Thoracic aorta (tissue), 2 donors: ENCODE results near the gene SAE1. TPM values are rescaled to one million over a fixed set of nuclear protein-coding genes. Genes with fewer than 3 reads are reported as not detected.

Experiments
- ATAC-seq: fragments of 150-250 bp; one replicate; pipeline ENCODE4 v1.8.0; 2017; ENCODE audit warnings: low read depth; ENCODE audit not compliant: insufficient number of reproducible peaks, low FRiP score
- DNase-seq: peaks from one replicate; pipeline ENCODE4 v3.0.0-alpha.2; 2020; ENCODE audit warnings: low spot score
- H3K27ac ChIP-seq, 2 donors: fragments of 200-600 bp; sonication (generic); 1 replicate in 1 of 2; 2 replicates in 1 of 2; pipeline ENCODE4 v1.5.1; 2016; ENCODE audit warnings: mild to moderate bottlenecking in 2 of 2, moderate library complexity in 2 of 2
- H3K27me3 ChIP-seq: fragments of 200-600 bp; sonication (generic); replicated peaks from 2 replicates; pipeline ENCODE4 v1.6.0; 2016; ENCODE audit warnings: mild to moderate bottlenecking; ENCODE audit not compliant: insufficient read depth
- H3K36me3 ChIP-seq: fragments of 200-600 bp; sonication (generic); one replicate; pipeline ENCODE4 v1.5.1; 2016
- H3K4me1 ChIP-seq, 2 donors: fragments of 200-600 bp; sonication (generic); 1 replicate in 1 of 2; 2 replicates in 1 of 2; pipeline versions ENCODE4 v1.5.1 to v1.6.0; 2016; ENCODE audit warnings: low read depth in 2 of 2, mild to moderate bottlenecking in 1 of 2; ENCODE audit not compliant: control insufficient read depth in 1 of 2
- H3K4me3 ChIP-seq: fragments of 200-600 bp; sonication (generic); 2 replicates; pipeline ENCODE4 v1.5.1; 2016; ENCODE audit warnings: mild to moderate bottlenecking
- H3K9me3 ChIP-seq: fragments of 200-600 bp; sonication (generic); 2 replicates; pipeline ENCODE4 v1.5.1; 2016
- total RNA-seq, 2 donors: library from RNA; depleted of rRNA; stranded (reverse); fragments of >200 nt; gene quantifications; one replicate each; pipeline versions ENCODE4 v1.1.0 to v1.2.3, GENCODE V29; 2016
- TF ChIP-seq, protein P1 (sequence below): fragments of 200-600 bp; sonication (generic); IDR thresholded peaks from one replicate; pipeline ENCODE4 v1.5.1; 2019; ENCODE audit warnings: antibody characterized with exemption

SAE1 gene
- total RNA-seq, 2 donors from 2014 or later, result 39.3 to 50.8 TPM

DNA sequence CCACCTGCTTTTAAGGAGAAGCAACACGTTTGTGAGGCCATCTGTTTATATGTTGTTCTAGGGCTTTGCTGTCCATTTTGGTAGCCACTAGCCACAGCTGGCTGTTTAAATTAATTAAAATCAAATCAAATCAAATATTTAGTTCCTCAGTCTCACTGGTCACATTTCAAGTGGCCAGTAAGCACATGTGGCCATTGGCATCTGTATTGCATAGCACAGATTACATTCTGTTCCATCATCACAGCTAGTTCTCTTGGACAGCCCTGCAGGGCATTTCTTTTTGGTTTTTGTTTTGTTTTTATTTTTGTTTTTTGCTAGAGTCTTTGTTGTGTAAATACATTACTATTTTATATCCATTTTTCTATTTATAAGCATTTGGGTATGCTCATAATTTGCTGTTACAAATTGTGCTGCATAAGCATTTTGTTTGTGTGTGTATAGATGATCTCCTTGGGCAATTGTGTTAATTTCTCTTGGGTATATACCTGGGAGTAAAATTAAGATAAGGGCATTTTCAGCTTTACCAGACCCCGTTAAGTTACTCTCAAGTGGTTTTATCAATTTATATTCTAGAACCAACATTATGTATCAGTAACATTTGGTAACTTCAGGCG, 31.3 kb downstream of the SAE1 start:
- H3K4me1 ChIP-seq, result peaks cover 26 to 29% of the 10 kb centered on the region in 2 donors
- no peaks in the 10 kb centered on the region for H3K9me3 ChIP-seq
- ATAC-seq, result no peak
- DNase-seq, result no peak
- no peaks in the 10 kb centered on the region for H3K27me3 ChIP-seq
- TF ChIP-seq, protein P1, sequence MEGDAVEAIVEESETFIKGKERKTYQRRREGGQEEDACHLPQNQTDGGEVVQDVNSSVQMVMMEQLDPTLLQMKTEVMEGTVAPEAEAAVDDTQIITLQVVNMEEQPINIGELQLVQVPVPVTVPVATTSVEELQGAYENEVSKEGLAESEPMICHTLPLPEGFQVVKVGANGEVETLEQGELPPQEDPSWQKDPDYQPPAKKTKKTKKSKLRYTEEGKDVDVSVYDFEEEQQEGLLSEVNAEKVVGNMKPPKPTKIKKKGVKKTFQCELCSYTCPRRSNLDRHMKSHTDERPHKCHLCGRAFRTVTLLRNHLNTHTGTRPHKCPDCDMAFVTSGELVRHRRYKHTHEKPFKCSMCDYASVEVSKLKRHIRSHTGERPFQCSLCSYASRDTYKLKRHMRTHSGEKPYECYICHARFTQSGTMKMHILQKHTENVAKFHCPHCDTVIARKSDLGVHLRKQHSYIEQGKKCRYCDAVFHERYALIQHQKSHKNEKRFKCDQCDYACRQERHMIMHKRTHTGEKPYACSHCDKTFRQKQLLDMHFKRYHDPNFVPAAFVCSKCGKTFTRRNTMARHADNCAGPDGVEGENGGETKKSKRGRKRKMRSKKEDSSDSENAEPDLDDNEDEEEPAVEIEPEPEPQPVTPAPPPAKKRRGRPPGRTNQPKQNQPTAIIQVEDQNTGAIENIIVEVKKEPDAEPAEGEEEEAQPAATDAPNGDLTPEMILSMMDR, result no peak
- no peak overlapping the region for H3K4me3 ChIP-seq
- H3K36me3 ChIP-seq, result no peaks in the 10 kb centered on the region
- no peak overlapping the region for H3K27ac ChIP-seq

DNA sequence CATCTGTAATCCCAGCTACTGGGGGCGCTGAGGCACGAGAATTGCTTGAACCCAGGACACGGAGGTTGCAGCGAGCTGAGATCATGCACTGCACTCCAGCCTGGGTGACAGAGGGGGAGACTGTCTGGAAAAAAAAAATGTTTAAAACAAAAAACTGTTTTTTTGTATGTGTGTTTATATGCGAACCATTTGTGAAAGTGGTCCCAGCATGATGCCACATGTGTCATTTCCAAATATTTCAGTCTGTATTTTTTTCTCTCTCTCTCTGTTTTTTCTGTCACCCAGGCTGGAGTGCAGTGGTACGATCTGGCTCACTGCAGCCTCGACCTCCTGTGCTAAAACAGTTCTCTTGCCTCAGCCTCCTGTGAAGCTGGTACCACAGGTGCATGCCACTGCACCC, 37.4 kb downstream of the SAE1 start:
- no peak overlapping the region for H3K27ac ChIP-seq
- TF ChIP-seq, protein P1, result no peak
- H3K9me3 ChIP-seq, result no peaks in the 10 kb centered on the region
- DNase-seq (no peak), ATAC-seq (no peak)
- no peak overlapping the region for H3K4me3 ChIP-seq
- H3K4me1 ChIP-seq, result no peaks in the 10 kb centered on the region
- H3K36me3 ChIP-seq, result peaks cover 7% of the 10 kb centered on the region
- no peaks in the 10 kb centered on the region for H3K27me3 ChIP-seq

DNA sequence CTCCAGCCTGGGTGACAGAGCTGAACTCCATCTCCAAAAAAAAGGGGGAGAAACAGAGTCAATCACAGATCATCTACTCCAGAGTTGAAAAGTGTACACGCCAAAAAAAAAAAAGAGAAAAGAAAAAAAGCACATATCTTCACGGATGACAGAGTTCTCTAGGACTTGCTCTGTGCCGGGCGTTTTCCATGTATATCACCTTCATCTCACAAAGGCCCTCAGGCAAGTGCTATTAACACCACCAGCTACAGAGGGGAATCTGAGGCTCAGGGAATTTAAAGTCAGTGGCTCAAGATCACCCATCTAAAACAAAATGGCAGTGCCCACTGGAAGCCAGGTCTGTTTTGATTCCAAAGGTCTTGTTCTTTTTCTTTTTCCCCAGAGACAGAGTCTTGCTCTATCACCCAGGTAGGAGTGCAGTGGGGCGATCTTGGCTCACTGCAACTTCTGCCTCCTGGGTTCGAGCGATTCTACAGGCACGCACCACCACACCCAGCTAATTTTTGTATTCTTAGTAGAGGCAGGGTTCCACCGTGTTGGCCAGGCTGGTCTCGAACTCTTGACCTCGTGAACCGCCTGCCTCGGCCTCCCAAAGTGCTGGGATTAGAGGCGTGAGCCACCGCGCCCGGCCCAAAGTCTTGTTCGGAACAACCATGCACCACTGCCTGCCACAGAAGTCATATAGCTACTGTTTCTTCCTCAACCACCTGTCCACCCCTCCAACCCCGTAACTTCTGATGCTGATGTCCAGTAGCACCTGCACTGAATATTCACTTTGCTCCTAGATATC, 42.2 kb downstream of the SAE1 start:
- Histone ChIP-seq H3K27ac (no peak overlapping the region), H3K4me1 (peaks cover 18 to 26% of the 10 kb centered on the region in 2 donors), H3K9me3 (no peaks in the 10 kb centered on the region), H3K36me3 (peaks cover 7% of the 10 kb centered on the region), H3K4me3 (no peak overlapping the region), H3K27me3 (no peaks in the 10 kb centered on the region)
- TF ChIP-seq, protein P1, result no peak
- DNase-seq (no peak), ATAC-seq (no peak)

DNA sequence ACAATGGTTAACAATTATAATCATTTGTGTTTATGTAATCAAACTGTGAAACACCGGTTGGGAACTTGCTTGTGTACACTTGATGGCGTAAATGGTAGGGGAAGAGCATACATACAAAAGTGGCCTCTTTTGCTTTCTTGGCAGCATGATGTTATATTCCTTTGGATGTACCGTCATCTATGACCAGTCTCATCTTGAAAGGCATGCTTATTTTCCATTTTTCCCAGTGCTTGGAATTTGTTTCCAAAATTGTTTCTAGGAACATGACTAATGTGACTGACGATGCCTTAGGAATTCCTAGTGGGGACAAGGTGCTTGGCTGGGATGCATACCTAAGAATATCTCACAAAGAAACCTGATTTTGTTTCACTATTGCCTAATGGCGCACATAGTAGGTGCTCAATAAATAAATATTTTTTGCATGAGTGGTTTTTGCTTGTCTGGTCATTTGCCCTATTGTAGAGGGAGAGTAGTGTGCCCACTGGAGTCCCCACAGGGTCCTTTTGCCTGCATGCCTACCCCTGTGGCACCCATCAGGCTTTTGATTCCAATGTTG, 45.5 kb downstream of the SAE1 start:
- TF ChIP-seq, protein P1, result no peak
- H3K9me3 ChIP-seq, result no peaks in the 10 kb centered on the region
- no peaks in the 10 kb centered on the region for H3K27me3 ChIP-seq
- H3K36me3 ChIP-seq, result no peaks in the 10 kb centered on the region
- H3K4me1 ChIP-seq, result peaks cover 19 to 32% of the 10 kb centered on the region in 2 donors
- peak overlapping the region; percentile 78 to 79 for H3K27ac ChIP-seq
- ATAC-seq, result no peak
- H3K4me3 ChIP-seq, result peak overlapping the region; percentile 6
- no peak for DNase-seq

DNA sequence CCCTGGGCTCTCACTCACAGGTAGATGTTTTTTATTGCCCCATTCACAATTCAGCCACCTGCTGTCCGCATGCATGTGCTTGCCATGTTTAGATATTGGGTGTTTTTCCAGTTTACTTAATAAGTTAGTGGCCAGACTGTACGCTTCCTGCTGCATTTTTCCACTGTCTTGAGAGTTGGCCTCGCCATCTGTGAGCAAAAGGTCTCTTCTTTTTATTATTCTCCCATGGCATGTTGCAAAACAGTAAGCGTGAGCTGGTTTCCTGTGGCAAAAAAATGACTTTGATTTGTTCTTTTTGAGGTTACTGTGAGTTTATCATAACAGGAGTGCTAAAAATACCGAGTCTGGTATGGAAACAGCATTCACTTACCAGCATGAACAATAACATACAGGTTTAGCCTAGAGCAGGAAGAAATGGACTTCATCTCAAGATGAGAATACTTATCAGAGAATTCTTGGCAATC, 46.0 kb downstream of the SAE1 start:
- no peaks in the 10 kb centered on the region for H3K27me3 ChIP-seq
- DNase-seq, result no peak
- peak overlapping the region; percentile 6 for H3K4me3 ChIP-seq
- TF ChIP-seq, protein P1, result no peak
- no peaks in the 10 kb centered on the region for H3K36me3 ChIP-seq
- peak overlapping the region; percentile 78 to 79 for H3K27ac ChIP-seq
- ATAC-seq, result peak; percentile 64
- no peaks in the 10 kb centered on the region for H3K9me3 ChIP-seq
- H3K4me1 ChIP-seq, result peaks cover 19 to 35% of the 10 kb centered on the region in 2 donors
